ENCODE data around the gene ARHGAP22.

Gene ARHGAP22

GRCh38 chr10:48564466-48565160, 40.3 kb downstream of the ARHGAP22 start:
- DNase-seq (ENCODE audit: low read depth), result no peak
- no peak overlapping the region for H3K4me3 ChIP-seq (ENCODE audit: low read length)
- TF ChIP-seq CTCF (conservative IDR thresholded peaks at IDR 0.05; ENCODE audit: low read depth, low read length), result no peak

GRCh38 chr10:48557511-48558123, 47.3 kb downstream of the ARHGAP22 start:
- TF ChIP-seq CTCF (conservative IDR thresholded peaks at IDR 0.05; ENCODE audit: low read depth, low read length), result no peak
- H3K4me3 ChIP-seq (ENCODE audit: low read length), result no peak overlapping the region
- DNase-seq (ENCODE audit: low read depth), result no peak

- DNase-seq (ENCODE audit: low read depth), result no peak
- TF ChIP-seq CTCF (conservative IDR thresholded peaks at IDR 0.05; ENCODE audit: low read depth, low read length), result no peak
- no peak overlapping the region for H3K4me3 ChIP-seq (ENCODE audit: low read length)
These were observed 48.2 kb downstream of the ARHGAP22 start for GRCh38 chr10:48556713-48557112.

- no peak overlapping the region for H3K4me3 ChIP-seq (ENCODE audit: low read length)
- TF ChIP-seq CTCF (conservative IDR thresholded peaks at IDR 0.05; ENCODE audit: low read depth, low read length), result no peak
- no peak for DNase-seq (ENCODE audit: low read depth)
These were observed 48.8 kb downstream of the ARHGAP22 start for GRCh38 chr10:48556065-48556464.

GRCh38 chr10:48555310-48556042, 49.4 kb downstream of the ARHGAP22 start:
- no peak for TF ChIP-seq CTCF (conservative IDR thresholded peaks at IDR 0.05; ENCODE audit: low read depth, low read length)
- no peak overlapping the region for H3K4me3 ChIP-seq (ENCODE audit: low read length)
- no peak for DNase-seq (ENCODE audit: low read depth)

- DNase-seq (ENCODE audit: low read depth), result no peak
- H3K4me3 ChIP-seq (ENCODE audit: low read length), result no peak overlapping the region
- TF ChIP-seq CTCF (conservative IDR thresholded peaks at IDR 0.05; ENCODE audit: low read depth, low read length), result no peak
These were observed 50.2 kb downstream of the ARHGAP22 start for GRCh38 chr10:48554656-48555055.
